ENCODE measurements around the gene ADGRB3.

The ADGRB3 gene

GRCh38 chr6:69294862-69295261 lies 659.8 kb downstream of the ADGRB3 start:
- DNase-seq (ENCODE audit: insufficient read length, low spot score) (no peak), FAIRE-seq (no peak)
- TF ChIP-seq POLR2A (IDR thresholded peaks at IDR 0.05; ENCODE audit: low read depth, low read length): no peak

DNA sequence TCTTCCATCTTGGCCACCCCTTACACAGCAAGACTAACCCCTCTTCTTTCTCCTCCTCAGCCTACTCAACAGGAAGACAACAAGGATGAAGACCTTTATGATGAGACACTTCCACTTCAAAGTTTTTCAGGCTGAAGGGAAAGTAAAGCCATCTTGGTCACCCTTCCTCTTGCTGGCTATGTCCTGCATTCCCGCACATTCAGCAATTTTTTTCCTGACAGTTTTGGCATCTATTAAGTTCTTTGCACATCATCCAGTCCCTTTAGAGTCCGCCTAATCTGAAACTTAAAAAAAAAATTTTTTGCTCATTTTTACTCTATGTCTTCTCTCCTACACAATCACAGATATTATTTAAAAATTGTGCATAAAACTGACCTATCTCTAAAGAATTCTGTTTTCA lies 668.3 kb downstream of the ADGRB3 start:
- no peak for TF ChIP-seq POLR2A (IDR thresholded peaks at IDR 0.05; ENCODE audit: low read depth, low read length)
- FAIRE-seq: no peak

DNA sequence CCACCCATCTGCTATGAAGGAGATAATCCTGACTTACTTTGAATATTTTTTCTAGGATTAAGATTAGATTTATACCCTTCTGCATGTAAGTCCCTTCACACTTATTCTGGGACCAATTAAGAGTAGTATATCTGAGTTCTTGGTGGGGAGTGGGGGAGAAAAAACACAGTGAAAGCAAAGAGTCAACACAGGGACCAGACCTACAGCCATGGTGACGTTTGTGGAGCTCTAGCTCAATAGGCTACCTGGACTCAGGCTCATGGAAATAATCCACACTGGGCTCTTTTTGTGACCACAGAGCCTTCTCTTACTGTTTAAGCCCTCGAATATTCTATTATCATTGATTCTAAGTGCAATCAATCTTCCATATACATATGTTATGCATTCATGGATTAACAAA lies 670.4 kb downstream of the ADGRB3 start:
- FAIRE-seq (no peak), DNase-seq (ENCODE audit: insufficient read length, low spot score) (no peak)
- TF ChIP-seq POLR2A (IDR thresholded peaks at IDR 0.05; ENCODE audit: low read depth, low read length): no peak

More for the DNA sequence above, 668.3 kb downstream of the ADGRB3 start:
- DNase-seq (ENCODE audit: insufficient read length, low spot score): no peak

DNA sequence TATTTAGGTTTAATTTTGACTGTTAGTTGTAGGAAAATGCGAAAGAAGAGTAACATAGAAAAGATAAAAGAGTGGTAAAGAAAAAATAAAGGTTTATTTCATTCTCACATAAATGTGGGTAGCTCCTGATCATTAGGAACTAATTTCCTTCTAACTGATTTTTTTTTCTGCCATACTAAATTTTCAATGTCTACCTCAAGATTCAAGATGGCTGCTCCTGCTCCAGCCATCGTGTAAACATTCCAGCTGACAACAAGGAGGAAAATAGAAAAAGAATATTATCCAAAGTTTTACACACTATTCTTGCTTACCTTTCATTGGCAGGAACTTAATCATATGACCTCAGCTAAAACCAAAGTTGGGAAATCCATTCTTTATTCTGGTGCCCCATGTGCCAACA lies 673.5 kb downstream of the ADGRB3 start:
- no peak for FAIRE-seq
- no peak for TF ChIP-seq POLR2A (IDR thresholded peaks at IDR 0.05; ENCODE audit: low read depth, low read length)

GRCh38 chr6:69311888-69312287 lies 676.8 kb downstream of the ADGRB3 start:
- TF ChIP-seq POLR2A (IDR thresholded peaks at IDR 0.05; ENCODE audit: low read depth, low read length): no peak
- no peak for DNase-seq (ENCODE audit: insufficient read length, low spot score)
- FAIRE-seq: no peak

More for the DNA sequence above, 673.5 kb downstream of the ADGRB3 start:
- DNase-seq (ENCODE audit: insufficient read length, low spot score): no peak

DNA sequence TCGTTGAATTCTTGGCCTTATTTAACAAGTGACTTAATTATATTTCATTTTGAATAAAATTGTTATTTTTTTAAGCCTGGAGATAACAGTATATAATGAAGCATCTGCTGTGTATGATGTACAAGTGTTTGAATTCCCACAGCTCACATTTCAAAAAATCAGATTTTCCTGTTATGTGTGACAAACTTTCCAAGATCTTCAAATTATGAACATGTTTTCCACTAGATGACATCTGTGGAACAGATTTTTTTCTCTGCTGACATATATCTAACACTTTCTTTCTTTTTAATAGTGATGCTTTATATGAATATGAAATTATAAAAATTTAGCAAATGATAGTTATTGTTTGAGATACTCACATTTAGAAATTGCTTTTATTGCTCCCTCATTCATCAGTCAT lies 678.9 kb downstream of the ADGRB3 start:
- FAIRE-seq (no peak), DNase-seq (ENCODE audit: insufficient read length, low spot score) (no peak)
- TF ChIP-seq POLR2A (IDR thresholded peaks at IDR 0.05; ENCODE audit: low read depth, low read length): no peak

- DNase-seq (ENCODE audit: insufficient read length, low spot score): no peak
- FAIRE-seq: no peak
- TF ChIP-seq POLR2A (IDR thresholded peaks at IDR 0.05; ENCODE audit: low read depth, low read length): no peak
These were observed 679.4 kb downstream of the ADGRB3 start for GRCh38 chr6:69314531-69314930.

- no peak for TF ChIP-seq POLR2A (IDR thresholded peaks at IDR 0.05; ENCODE audit: low read depth, low read length)
- FAIRE-seq: no peak
- DNase-seq (ENCODE audit: insufficient read length, low spot score): no peak
These were observed 696.8 kb downstream of the ADGRB3 start for GRCh38 chr6:69331886-69332285.

- DNase-seq (ENCODE audit: insufficient read length, low spot score): no peak
- no peak for TF ChIP-seq POLR2A (IDR thresholded peaks at IDR 0.05; ENCODE audit: low read depth, low read length)
- no peak for FAIRE-seq
These were observed 702.2 kb downstream of the ADGRB3 start for GRCh38 chr6:69337311-69337710.

DNA sequence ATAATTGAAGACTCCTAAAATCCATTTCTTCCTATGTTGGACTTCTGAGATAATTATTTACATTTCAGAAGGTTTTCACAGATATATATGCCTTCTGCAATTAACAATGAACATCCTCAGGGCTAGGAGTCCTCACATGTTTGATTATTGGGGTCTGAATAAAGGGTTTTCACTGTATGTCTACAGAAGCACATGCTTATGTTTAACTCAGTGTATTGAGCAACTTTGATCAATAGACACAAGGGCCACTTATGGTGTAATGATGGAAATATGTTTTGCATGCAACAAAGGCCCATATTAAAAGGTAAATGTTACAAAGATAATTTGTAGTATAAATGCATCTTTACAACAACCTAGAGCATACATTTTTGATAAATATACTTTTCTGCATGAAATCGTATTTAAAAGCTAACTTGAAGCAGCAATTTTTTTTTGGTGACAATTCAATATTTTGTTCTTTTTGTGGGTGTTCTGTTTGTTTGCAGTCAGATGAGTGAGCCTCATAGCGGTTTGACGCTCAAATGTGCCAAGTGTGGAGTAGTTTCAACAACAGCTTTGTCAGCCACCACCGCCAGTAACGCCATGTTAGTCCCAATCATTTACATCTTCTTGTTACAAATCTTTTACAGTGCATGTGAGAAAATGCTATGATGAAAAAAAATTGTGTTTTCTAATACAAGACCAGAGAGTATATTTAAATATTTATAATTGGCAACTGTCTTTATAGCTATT lies 703.5 kb downstream of the ADGRB3 start:
- no peak for FAIRE-seq
- TF ChIP-seq POLR2A (IDR thresholded peaks at IDR 0.05; ENCODE audit: low read depth, low read length): no peak
- no peak for DNase-seq (ENCODE audit: insufficient read length, low spot score)

DNA sequence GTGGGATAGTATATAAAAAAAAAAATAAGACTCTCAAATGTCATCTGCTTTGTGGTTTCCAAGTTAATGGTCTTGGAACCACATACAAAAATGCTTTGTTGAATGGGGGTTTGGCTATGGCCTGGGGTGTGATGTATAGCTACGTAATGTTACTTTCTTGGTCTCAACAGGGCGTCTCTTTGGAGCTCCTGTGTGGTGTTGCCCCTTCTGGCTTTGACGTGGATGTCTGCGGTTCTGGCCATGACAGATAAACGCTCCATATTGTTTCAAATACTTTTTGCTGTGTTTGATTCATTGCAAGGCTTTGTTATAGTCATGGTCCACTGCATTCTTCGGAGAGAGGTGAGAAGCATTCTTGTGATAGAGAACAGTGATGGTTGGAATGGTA lies 704.1 kb downstream of the ADGRB3 start:
- no peak for DNase-seq (ENCODE audit: insufficient read length, low spot score)
- no peak for TF ChIP-seq POLR2A (IDR thresholded peaks at IDR 0.05; ENCODE audit: low read depth, low read length)
- FAIRE-seq: no peak

- no peak for TF ChIP-seq POLR2A (IDR thresholded peaks at IDR 0.05; ENCODE audit: low read depth, low read length)
These were observed 705.1 kb downstream of the ADGRB3 start for GRCh38 chr6:69340196-69340595.

DNA sequence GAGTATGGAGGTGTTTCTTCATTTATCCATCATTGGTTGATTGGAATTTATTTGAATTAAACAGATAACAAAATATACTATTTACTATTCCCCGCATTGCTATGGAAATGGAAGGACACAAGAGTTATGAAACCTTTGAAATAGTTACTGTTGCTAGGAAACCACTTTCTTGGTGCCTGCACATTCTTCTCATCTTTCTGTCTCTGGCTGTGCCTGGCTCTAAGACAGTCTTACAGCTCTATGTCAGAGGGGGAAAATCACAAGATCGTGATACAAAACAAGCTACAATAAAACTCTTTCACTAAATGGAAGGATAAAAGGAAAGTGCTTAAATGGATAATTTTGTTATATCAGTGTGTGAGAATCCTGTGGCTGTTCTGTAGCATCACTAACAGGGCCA lies 708.8 kb downstream of the ADGRB3 start:
- FAIRE-seq (no peak), DNase-seq (ENCODE audit: insufficient read length, low spot score) (no peak)

More at GRCh38 chr6:69340196-69340595, 705.1 kb downstream of the ADGRB3 start:
- DNase-seq (ENCODE audit: insufficient read length, low spot score): no peak
- no peak for FAIRE-seq

GRCh38 chr6:69349771-69350170 lies 714.7 kb downstream of the ADGRB3 start:
- DNase-seq (ENCODE audit: insufficient read length, low spot score) (no peak), FAIRE-seq (no peak)
- TF ChIP-seq POLR2A (IDR thresholded peaks at IDR 0.05; ENCODE audit: low read depth, low read length): no peak

More for the DNA sequence above, 708.8 kb downstream of the ADGRB3 start:
- no peak for TF ChIP-seq POLR2A (IDR thresholded peaks at IDR 0.05; ENCODE audit: low read depth, low read length)

DNA sequence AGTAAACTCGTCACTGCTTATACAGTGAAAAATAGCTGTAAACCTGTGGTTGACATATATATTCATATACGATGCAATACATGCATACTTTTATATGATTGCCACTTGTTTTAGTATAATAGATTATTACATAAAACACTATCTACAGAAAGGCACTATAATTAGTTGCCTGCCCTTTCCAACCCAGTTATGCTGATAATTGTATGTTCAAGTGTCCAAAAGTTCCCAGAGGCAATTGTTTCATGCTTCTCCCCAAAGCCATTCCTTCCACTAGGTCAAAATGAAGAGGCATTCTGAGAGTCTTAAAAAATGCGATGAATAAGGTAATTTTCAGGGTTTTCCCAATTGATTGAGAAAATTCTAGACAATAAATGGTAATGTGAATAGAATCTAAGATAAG lies 727.1 kb downstream of the ADGRB3 start:
- no peak for TF ChIP-seq POLR2A (IDR thresholded peaks at IDR 0.05; ENCODE audit: low read depth, low read length)
- FAIRE-seq: no peak
- DNase-seq (ENCODE audit: insufficient read length, low spot score): no peak

Measured in H54 (cell line).